CD4-positive, alpha-beta T cell treated with Interleukin-15 for 1 hour (primary cell): Measurements from ENCODE around the gene MCCC1.
"Not testable (repeated sequence)": the region's sequence is repeated elsewhere in the genome, so short reads cannot be mapped to it uniquely, and the experiment has no call there.

Experiments used
- DNase-seq: peaks from one replicate; pipeline ENCODE4 v3.0.0-alpha.2; 2020

Gene MCCC1

GRCh38 chr3:183101040-183101439 is 1.7 kb upstream of the MCCC1 start:
- DNase-seq: not testable (repeated sequence)

- no peak for DNase-seq
Measured at GRCh38 chr3:183100376-183100775, 1.1 kb upstream of the MCCC1 start.

- DNase-seq: no peak
Measured at GRCh38 chr3:183099838-183100204, 525 bp upstream of the MCCC1 start.

GRCh38 chr3:183098536-183099025 is 715 bp downstream of the MCCC1 start:
- no peak for DNase-seq

- DNase-seq: no peak
Measured at GRCh38 chr3:183094711-183095110, 4.6 kb downstream of the MCCC1 start.

- no peak for DNase-seq
Measured at GRCh38 chr3:183092256-183092655, 7.0 kb downstream of the MCCC1 start.

GRCh38 chr3:183087184-183087583 is 12.1 kb downstream of the MCCC1 start:
- no peak for DNase-seq

GRCh38 chr3:183085634-183086390 is 13.5 kb downstream of the MCCC1 start:
- DNase-seq: no peak

- DNase-seq: no peak
Measured at GRCh38 chr3:183082355-183082915, 16.9 kb downstream of the MCCC1 start.

GRCh38 chr3:183081459-183082183 is 17.7 kb downstream of the MCCC1 start:
- no peak for DNase-seq

- DNase-seq: no peak
Measured at GRCh38 chr3:183080628-183081027, 18.7 kb downstream of the MCCC1 start.

- DNase-seq: no peak
Measured at GRCh38 chr3:183074881-183075280, 24.4 kb downstream of the MCCC1 start.

- DNase-seq: no peak
Measured at GRCh38 chr3:183074261-183074660, 25.0 kb downstream of the MCCC1 start.

GRCh38 chr3:183073839-183074238 is 25.5 kb downstream of the MCCC1 start:
- no peak for DNase-seq

- DNase-seq: no peak
Measured at GRCh38 chr3:183070892-183071291, 28.4 kb downstream of the MCCC1 start.

- DNase-seq: no peak
Measured at GRCh38 chr3:183069086-183069485, 30.2 kb downstream of the MCCC1 start.

GRCh38 chr3:183066891-183067290 is 32.4 kb downstream of the MCCC1 start:
- not testable (repeated sequence) for DNase-seq

- no peak for DNase-seq
Measured at GRCh38 chr3:183064475-183064874, 34.8 kb downstream of the MCCC1 start.

- DNase-seq: no peak
Measured at GRCh38 chr3:183061391-183062172, 37.7 kb downstream of the MCCC1 start.

- DNase-seq: no peak
Measured at GRCh38 chr3:183058351-183058750, 40.9 kb downstream of the MCCC1 start.

- no peak for DNase-seq
Measured at GRCh38 chr3:183050706-183051105, 48.6 kb downstream of the MCCC1 start.

- no peak for DNase-seq
Measured at GRCh38 chr3:183046883-183047282, 52.4 kb downstream of the MCCC1 start.

GRCh38 chr3:183044547-183045229 is 54.6 kb downstream of the MCCC1 start:
- DNase-seq: no peak
